ENCODE measurements around the gene RNF5. TPM values are rescaled to one million over a fixed set of nuclear protein-coding genes. Genes with fewer than 3 reads are reported as not detected.

The RNF5 gene
- total and polyA plus RNA-seq, 9 of the 15 experiments (the other 6 are each of a cell fraction or from before 2014, with no cell fraction given): 62.2 to 245 (median 129) TPM

DNA sequence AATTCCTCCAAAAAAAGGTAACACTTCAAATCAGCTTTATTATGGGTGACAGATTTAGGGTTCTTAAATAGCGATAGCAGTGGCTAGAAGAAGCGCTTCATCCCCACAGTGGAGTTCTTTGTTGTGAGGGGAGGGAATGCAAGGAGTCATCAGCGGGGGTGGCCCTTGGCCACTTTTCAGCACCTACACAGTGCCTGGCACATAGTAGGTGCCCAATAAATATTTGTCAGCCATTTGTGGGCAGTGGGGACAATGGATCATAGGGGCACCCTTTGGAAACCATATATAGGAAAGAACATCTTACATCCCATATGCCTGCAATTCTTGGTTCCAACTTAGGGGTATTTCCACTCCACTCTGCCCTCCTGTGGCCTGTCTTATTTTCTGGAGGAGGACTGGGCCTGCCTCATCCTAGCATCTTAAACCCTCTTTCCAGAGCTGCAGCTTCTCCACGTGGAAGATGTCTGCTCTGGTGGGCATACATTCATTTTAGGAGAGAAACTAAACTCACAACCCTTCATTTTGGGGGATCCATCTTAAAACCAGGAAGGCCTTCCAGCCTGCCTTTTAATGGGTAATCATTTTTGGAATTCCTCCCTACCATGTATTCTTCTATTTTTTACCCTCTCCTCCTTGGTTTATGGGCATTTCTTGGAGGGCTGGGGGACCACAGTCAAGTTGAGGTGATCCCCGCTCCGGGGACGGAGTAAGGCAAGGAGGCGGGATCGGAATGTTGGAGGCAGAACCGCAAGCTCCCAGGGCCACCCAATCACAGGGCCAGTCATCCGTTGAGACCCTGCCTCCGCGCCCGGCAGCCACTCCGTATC lies 16.8 kb downstream of the RNF5 start (continued):
- TF ChIP-seq, protein P1, sequence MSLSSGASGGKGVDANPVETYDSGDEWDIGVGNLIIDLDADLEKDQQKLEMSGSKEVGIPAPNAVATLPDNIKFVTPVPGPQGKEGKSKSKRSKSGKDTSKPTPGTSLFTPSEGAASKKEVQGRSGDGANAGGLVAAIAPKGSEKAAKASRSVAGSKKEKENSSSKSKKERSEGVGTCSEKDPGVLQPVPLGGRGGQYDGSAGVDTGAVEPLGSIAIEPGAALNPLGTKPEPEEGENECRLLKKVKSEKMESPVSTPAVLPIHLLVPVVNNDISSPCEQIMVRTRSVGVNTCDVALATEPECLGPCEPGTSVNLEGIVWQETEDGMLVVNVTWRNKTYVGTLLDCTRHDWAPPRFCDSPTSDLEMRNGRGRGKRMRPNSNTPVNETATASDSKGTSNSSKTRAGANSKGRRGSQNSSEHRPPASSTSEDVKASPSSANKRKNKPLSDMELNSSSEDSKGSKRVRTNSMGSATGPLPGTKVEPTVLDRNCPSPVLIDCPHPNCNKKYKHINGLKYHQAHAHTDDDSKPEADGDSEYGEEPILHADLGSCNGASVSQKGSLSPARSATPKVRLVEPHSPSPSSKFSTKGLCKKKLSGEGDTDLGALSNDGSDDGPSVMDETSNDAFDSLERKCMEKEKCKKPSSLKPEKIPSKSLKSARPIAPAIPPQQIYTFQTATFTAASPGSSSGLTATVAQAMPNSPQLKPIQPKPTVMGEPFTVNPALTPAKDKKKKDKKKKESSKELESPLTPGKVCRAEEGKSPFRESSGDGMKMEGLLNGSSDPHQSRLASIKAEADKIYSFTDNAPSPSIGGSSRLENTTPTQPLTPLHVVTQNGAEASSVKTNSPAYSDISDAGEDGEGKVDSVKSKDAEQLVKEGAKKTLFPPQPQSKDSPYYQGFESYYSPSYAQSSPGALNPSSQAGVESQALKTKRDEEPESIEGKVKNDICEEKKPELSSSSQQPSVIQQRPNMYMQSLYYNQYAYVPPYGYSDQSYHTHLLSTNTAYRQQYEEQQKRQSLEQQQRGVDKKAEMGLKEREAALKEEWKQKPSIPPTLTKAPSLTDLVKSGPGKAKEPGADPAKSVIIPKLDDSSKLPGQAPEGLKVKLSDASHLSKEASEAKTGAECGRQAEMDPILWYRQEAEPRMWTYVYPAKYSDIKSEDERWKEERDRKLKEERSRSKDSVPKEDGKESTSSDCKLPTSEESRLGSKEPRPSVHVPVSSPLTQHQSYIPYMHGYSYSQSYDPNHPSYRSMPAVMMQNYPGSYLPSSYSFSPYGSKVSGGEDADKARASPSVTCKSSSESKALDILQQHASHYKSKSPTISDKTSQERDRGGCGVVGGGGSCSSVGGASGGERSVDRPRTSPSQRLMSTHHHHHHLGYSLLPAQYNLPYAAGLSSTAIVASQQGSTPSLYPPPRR (CRISPR knock-in tag; IDR thresholded peaks at IDR 0.05; ENCODE audit: borderline replicate concordance): no peak
- TF ChIP-seq CHD1 (IDR thresholded peaks at IDR 0.05; ENCODE audit: low read length) (no peak), ZFPM2 (CRISPR knock-in tag; IDR thresholded peaks at IDR 0.05) (no peak), FOXK2 (conservative IDR thresholded peaks at IDR 0.05 in 1 of 2, IDR thresholded peaks at IDR 0.05 in 1 of 2; ENCODE audit: low read depth in 2 of 2) (no peak), HNRNPLL (IDR thresholded peaks at IDR 0.05; ENCODE audit: low read depth, low read length, poor library complexity, severe bottlenecking) (no peak), ZKSCAN8 (CRISPR knock-in tag; IDR thresholded peaks at IDR 0.05) (no peak), CCAR2 (IDR thresholded peaks at IDR 0.05; ENCODE audit: low read depth, low read length) (no peak), ZNF134 (CRISPR knock-in tag; conservative IDR thresholded peaks at IDR 0.05) (no peak), SMAD2 (IDR thresholded peaks at IDR 0.05; ENCODE audit: low read depth, low read length) (no peak), KAT2B (IDR thresholded peaks at IDR 0.05; ENCODE audit: low read depth, low read length) (no peak), POLR2AphosphoS5 (IDR thresholded peaks at IDR 0.05; ENCODE audit: control insufficient read depth, insufficient read depth, low read depth, low read length) (peak; percentile 34; the same call in 1 of the 2 replicates), ZNF146 (CRISPR knock-in tag; IDR thresholded peaks at IDR 0.05; ENCODE audit: unreplicated experiment) (no peak), SETDB1 (IDR thresholded peaks at IDR 0.05; ENCODE audit: low read length) (no peak)
- TF ChIP-seq, protein P2, sequence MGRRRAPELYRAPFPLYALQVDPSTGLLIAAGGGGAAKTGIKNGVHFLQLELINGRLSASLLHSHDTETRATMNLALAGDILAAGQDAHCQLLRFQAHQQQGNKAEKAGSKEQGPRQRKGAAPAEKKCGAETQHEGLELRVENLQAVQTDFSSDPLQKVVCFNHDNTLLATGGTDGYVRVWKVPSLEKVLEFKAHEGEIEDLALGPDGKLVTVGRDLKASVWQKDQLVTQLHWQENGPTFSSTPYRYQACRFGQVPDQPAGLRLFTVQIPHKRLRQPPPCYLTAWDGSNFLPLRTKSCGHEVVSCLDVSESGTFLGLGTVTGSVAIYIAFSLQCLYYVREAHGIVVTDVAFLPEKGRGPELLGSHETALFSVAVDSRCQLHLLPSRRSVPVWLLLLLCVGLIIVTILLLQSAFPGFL (CRISPR knock-in tag; IDR thresholded peaks at IDR 0.05): no peak
- TF ChIP-seq, protein P3, sequence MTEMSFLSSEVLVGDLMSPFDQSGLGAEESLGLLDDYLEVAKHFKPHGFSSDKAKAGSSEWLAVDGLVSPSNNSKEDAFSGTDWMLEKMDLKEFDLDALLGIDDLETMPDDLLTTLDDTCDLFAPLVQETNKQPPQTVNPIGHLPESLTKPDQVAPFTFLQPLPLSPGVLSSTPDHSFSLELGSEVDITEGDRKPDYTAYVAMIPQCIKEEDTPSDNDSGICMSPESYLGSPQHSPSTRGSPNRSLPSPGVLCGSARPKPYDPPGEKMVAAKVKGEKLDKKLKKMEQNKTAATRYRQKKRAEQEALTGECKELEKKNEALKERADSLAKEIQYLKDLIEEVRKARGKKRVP (CRISPR knock-in tag; IDR thresholded peaks at IDR 0.05): peak; percentile 35; the same call in 1 of the 2 replicates
- TF ChIP-seq, protein P4, sequence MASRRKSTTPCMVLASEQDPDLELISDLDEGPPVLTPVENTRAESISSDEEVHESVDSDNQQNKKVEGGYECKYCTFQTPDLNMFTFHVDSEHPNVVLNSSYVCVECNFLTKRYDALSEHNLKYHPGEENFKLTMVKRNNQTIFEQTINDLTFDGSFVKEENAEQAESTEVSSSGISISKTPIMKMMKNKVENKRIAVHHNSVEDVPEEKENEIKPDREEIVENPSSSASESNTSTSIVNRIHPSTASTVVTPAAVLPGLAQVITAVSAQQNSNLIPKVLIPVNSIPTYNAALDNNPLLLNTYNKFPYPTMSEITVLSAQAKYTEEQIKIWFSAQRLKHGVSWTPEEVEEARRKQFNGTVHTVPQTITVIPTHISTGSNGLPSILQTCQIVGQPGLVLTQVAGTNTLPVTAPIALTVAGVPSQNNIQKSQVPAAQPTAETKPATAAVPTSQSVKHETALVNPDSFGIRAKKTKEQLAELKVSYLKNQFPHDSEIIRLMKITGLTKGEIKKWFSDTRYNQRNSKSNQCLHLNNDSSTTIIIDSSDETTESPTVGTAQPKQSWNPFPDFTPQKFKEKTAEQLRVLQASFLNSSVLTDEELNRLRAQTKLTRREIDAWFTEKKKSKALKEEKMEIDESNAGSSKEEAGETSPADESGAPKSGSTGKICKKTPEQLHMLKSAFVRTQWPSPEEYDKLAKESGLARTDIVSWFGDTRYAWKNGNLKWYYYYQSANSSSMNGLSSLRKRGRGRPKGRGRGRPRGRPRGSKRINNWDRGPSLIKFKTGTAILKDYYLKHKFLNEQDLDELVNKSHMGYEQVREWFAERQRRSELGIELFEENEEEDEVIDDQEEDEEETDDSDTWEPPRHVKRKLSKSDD (conservative IDR thresholded peaks at IDR 0.05; ENCODE audit: low read length): no peak

Data from K562 (cell line).